Smooth muscle cell (in vitro differentiated cells): ENCODE data around the gene SAE1. TPM values are rescaled to one million over a fixed set of nuclear protein-coding genes. Genes with fewer than 3 reads are reported as not detected.
A peak's percentile ranks its signal among the peaks of the same experiment; 100 is the strongest.

Experiments used
- DNase-seq: peaks from one replicate; lab custom pipeline; 2025; ENCODE audit not compliant: unreplicated experiment; lab: John Stamatoyannopoulos, UW
- H2AFZ ChIP-seq: fragments of 200-600 bp; sonication (generic); 2 replicates; pipeline ENCODE4 v1.6.0; 2016; ENCODE audit warnings: antibody characterized with exemption, low read depth, mild to moderate bottlenecking
- H3F3A ChIP-seq: fragments of 200-600 bp; sonication (generic); 2 replicates; pipeline ENCODE4 v1.6.0; 2017; ENCODE audit warnings: antibody characterized with exemption, low read depth
- H3K27ac ChIP-seq: fragments of 200-600 bp; sonication (generic); 2 replicates; pipeline ENCODE4 v1.5.1; 2016; ENCODE audit warnings: low read depth, mild to moderate bottlenecking
- H3K27me3 ChIP-seq: fragments of 200-600 bp; sonication (generic); 2 replicates; pipeline ENCODE4 v1.6.1; 2016; ENCODE audit warnings: low read depth, mild to moderate bottlenecking
- H3K36me3 ChIP-seq: fragments of 200-600 bp; sonication (generic); 2 replicates; pipeline ENCODE4 v1.5.1; 2016; ENCODE audit warnings: low read depth
- H3K4me1 ChIP-seq: fragments of 200-600 bp; sonication (generic); 2 replicates; pipeline ENCODE4 v1.5.1; 2016; ENCODE audit warnings: low read depth
- H3K4me2 ChIP-seq: fragments of 200-600 bp; sonication (generic); 2 replicates; pipeline ENCODE4 v1.6.0; 2016; ENCODE audit warnings: mild to moderate bottlenecking
- H3K4me3 ChIP-seq: fragments of 200-600 bp; sonication (generic); 2 replicates; pipeline ENCODE4 v1.5.1; 2016; ENCODE audit warnings: mild to moderate bottlenecking
- H3K79me2 ChIP-seq: fragments of 200-600 bp; sonication (generic); 2 replicates; pipeline ENCODE4 v1.6.0; 2016; ENCODE audit warnings: low read depth, mild to moderate bottlenecking
- H3K9ac ChIP-seq: fragments of 200-600 bp; sonication (generic); 2 replicates; pipeline ENCODE4 v1.6.0; 2016; ENCODE audit warnings: low read depth
- H3K9me3 ChIP-seq: fragments of 200-600 bp; sonication (generic); replicated peaks from 2 replicates; pipeline ENCODE4 v1.5.1; 2016; ENCODE audit warnings: low read depth
- H4K20me1 ChIP-seq: fragments of 200-600 bp; sonication (generic); 2 replicates; pipeline ENCODE4 v1.6.0; 2016; ENCODE audit warnings: low read depth
- WGBS: methylation state at CpG from one replicate; pipeline ENCODE4 v1.1.7; 2016; ENCODE audit warnings: low lambda C conversion rate; 5-methylcytosine and 5-hydroxymethylcytosine counted together
- polyA plus RNA-seq: library from polyadenylated mRNA; unstranded; fragments of >200 nt; fragmentation: Nextera tagmentation; extraction: Ambion mirVana; gene quantifications from 2 replicates; pipeline ENCODE4 v1.2.1, GENCODE V29; 2016
- total RNA-seq: library from RNA; depleted of rRNA; stranded (reverse); fragments of >200 nt; gene quantifications from 2 replicates; pipeline ENCODE4 v1.2.3, GENCODE V29; 2014
- TF ChIP-seq, protein P1 (sequence below): fragments of 200-600 bp; sonication (generic); IDR thresholded peaks from 2 replicates; pipeline ENCODE4 v1.5.1; 2017; ENCODE audit warnings: borderline replicate concordance, mild to moderate bottlenecking, antibody characterized with exemption; ENCODE audit not compliant: insufficient read depth, poor library complexity, severe bottlenecking

Gene SAE1
- total and polyA plus RNA-seq, 2 experiments from 2014 or later, result 65.9 to 89.4 TPM

DNA sequence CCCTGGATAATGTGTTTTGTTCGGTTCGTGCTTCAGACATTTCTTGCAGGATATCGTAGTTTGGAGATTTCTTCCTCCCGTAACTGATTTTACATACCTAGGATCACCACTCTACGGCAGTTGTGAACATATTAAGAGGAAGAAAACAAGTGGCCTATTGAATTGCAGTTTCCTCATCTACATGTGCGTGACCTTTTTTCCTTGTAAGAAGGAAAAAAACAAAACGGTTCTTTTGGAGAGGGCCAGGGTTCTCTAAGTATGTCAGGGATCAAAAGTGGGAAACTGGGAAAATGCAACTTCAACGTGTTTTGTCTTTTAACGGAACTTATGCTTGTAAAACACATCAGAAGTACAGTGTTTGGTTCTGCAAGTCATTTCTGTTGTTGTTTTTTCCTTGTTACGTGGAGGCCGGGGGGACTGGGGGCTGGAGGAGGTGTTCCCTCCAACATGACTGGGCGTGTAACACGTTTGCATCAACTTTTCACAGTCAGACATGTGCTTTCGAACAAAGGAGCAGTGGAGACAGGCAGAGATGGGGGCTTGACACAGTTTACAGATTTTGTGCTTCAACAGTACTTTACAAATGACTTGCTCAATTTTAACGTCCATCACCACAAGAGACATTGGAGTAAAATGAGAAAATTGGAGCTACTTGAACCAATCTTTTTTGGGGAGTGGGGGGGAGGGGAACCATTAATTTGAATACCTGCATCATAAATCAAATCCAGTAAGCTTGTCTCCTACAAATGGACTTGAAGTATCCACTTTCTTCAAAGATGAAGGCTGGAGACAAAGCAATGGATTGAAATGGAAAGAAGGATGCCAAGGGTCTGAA is 20.9 kb upstream of the SAE1 start:
- Histone ChIP-seq H3K4me3 (peak overlapping the region; percentile 99), H3K4me2 (peak overlapping the region; percentile 96), H3K27me3 (no peaks in the 10 kb centered on the region), H3K9me3 (no peaks in the 10 kb centered on the region), H3K27ac (peak overlapping the region; percentile 100), H3K79me2 (peaks cover 39% of the 10 kb centered on the region), H4K20me1 (peaks cover 15% of the 10 kb centered on the region), H3K36me3 (no peaks in the 10 kb centered on the region), H2AFZ (no peak overlapping the region), H3F3A (peaks cover 57% of the 10 kb centered on the region), H3K9ac (peak overlapping the region; percentile 100), H3K4me1 (peaks cover 42% of the 10 kb centered on the region)
- WGBS, result 15% methylated on average over 15 of the region's 15 CpGs
- TF ChIP-seq, protein P1, sequence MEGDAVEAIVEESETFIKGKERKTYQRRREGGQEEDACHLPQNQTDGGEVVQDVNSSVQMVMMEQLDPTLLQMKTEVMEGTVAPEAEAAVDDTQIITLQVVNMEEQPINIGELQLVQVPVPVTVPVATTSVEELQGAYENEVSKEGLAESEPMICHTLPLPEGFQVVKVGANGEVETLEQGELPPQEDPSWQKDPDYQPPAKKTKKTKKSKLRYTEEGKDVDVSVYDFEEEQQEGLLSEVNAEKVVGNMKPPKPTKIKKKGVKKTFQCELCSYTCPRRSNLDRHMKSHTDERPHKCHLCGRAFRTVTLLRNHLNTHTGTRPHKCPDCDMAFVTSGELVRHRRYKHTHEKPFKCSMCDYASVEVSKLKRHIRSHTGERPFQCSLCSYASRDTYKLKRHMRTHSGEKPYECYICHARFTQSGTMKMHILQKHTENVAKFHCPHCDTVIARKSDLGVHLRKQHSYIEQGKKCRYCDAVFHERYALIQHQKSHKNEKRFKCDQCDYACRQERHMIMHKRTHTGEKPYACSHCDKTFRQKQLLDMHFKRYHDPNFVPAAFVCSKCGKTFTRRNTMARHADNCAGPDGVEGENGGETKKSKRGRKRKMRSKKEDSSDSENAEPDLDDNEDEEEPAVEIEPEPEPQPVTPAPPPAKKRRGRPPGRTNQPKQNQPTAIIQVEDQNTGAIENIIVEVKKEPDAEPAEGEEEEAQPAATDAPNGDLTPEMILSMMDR, result no peak
- no peak for DNase-seq

DNA sequence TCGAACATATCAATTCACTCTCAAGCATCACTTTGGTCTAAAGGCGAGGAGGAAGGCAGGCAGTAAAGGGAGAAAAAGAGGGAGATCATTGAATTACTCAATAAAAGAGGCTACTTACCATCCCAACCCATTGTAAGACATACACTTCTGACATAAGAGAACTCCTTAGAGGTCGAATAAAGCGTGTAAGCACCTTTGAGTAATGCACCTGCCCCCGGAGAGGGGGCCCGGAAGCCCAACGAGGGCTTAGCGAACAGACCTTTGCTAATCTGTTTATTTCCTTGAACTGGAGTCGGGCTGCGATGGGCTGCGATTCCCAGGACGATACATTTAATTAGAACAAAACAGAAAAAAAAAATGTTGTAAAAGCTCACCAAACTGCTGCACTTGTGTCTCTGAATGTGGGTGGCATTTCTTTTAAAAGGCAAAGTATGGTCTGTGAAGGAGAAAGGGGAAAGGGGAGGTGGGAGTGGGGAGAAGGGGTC is 20.1 kb upstream of the SAE1 start:
- no peaks in the 10 kb centered on the region for H3K27me3 ChIP-seq
- H3K9ac ChIP-seq, result peak overlapping the region; percentile 100
- no peaks in the 10 kb centered on the region for H3K36me3 ChIP-seq
- H3K79me2 ChIP-seq, result peaks cover 31% of the 10 kb centered on the region
- H4K20me1 ChIP-seq, result peaks cover 7% of the 10 kb centered on the region
- peak overlapping the region; percentile 100 for H3K27ac ChIP-seq
- peaks cover 57% of the 10 kb centered on the region for H3F3A ChIP-seq
- peak overlapping the region; percentile 99 for H3K4me3 ChIP-seq
- no peaks in the 10 kb centered on the region for H3K9me3 ChIP-seq
- no peak overlapping the region for H2AFZ ChIP-seq
- DNase-seq, result no peak
- peak overlapping the region; percentile 96 for H3K4me2 ChIP-seq
- WGBS, result 7% methylated on average over 12 of the region's 12 CpGs
- TF ChIP-seq, protein P1, result no peak
- H3K4me1 ChIP-seq, result peaks cover 42% of the 10 kb centered on the region

DNA sequence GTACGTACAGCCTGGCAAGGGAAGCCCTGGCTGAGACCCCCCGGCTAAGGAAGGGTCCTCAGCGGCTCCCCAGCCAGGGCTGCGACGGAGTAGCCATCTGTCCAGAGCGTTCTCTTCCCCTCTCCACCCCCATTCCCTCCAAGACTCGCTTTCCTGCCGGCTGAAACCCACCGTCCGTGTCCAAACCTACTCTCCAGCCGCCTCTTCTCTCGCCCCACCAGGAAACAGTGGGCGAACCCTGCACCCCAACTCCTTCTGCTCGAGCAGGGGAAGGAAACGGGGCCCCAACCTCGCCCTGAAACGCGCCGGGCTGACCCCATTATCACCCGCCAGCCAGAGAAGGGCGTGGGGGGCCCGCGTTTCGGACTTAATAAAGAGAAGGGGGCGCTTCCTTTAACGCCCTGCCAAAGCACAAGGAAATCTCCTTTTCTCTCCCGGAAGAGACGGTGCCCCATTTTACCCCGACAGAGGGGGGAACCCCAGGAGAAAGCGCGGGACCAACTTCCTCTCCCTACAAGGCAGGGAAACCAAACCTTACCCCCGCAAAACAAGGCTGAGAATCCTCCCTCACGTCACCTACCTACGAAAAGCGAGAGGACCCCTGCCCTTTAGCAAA is 19.5 kb upstream of the SAE1 start:
- WGBS, result 2% methylated on average over 32 of the region's 35 CpGs
- H3K4me1 ChIP-seq, result peaks cover 42% of the 10 kb centered on the region
- H3K36me3 ChIP-seq, result no peaks in the 10 kb centered on the region
- H3K4me3 ChIP-seq, result peak overlapping the region; percentile 99
- peaks cover 26% of the 10 kb centered on the region for H3K79me2 ChIP-seq
- H3K27ac ChIP-seq, result peak overlapping the region; percentile 100
- TF ChIP-seq, protein P1, result no peak
- peaks cover 52% of the 10 kb centered on the region for H3F3A ChIP-seq
- DNase-seq, result no peak
- H2AFZ ChIP-seq, result no peak overlapping the region
- no peaks in the 10 kb centered on the region for H3K9me3 ChIP-seq
- H3K9ac ChIP-seq, result peak overlapping the region; percentile 100
- peak overlapping the region; percentile 96 for H3K4me2 ChIP-seq
- no peaks in the 10 kb centered on the region for H3K27me3 ChIP-seq
- peaks cover 2% of the 10 kb centered on the region for H4K20me1 ChIP-seq
